Fibroblast of skin of left quadriceps (primary cell): ENCODE results near the gene GP1BB.
"Not testable (repeated sequence)": the region's sequence is repeated elsewhere in the genome, so short reads cannot be mapped to it uniquely, and the experiment has no call there.

Experiments used
- DNase-seq, 2 experiments: peaks; one replicate each; pipeline ENCODE4 v3.0.0-alpha.2; 2013; ENCODE audit warnings: low read depth in 2 of 2

The GP1BB gene

GRCh38 chr22:19714312-19715187, 8.8 kb upstream of the GP1BB start, which contains the start of gene SEPTIN5:
Gene SEPTIN5, plus strand, starts transcription at chr22:19714503. Its CDS starts 86 bp downstream, at chr22:19714589.
- DNase-seq, result no peak

DNA sequence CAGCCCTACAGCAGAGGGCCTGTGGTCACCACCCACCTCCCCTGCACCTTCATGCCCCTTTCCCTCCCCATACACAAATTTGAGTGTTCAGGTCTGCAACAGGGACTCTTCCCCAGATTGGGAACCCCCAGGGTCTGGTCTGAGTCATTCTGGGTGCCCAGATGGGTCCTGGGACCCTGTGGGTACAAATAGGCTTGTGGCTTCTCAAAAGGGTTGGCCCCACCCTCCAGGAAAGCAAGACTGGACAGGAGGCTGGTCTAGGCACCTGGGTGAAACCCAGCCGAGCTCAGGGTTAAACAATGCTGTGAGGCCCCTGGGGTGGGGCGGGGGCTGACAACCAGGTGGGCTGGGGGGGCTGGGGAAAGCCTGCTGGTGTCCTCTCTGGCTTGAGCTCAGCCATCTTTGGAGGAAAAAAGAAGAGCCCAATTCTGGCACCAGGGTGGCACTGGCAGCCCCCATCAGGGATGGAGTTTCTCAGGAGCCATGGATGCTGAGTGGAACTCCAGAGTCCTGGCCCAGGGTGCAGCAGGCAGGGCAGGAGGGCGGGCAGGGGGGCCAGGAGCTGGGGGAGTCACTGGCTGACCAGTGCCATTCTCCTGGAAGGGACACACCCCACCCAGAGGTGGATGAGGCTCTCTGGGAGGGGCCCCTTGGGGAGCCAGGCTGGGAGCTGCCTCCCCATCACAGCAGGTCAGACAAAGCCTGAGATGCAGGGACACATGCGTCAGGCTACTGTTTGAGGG, 8.0 kb upstream of the GP1BB start:
- DNase-seq, result no peak

DNA sequence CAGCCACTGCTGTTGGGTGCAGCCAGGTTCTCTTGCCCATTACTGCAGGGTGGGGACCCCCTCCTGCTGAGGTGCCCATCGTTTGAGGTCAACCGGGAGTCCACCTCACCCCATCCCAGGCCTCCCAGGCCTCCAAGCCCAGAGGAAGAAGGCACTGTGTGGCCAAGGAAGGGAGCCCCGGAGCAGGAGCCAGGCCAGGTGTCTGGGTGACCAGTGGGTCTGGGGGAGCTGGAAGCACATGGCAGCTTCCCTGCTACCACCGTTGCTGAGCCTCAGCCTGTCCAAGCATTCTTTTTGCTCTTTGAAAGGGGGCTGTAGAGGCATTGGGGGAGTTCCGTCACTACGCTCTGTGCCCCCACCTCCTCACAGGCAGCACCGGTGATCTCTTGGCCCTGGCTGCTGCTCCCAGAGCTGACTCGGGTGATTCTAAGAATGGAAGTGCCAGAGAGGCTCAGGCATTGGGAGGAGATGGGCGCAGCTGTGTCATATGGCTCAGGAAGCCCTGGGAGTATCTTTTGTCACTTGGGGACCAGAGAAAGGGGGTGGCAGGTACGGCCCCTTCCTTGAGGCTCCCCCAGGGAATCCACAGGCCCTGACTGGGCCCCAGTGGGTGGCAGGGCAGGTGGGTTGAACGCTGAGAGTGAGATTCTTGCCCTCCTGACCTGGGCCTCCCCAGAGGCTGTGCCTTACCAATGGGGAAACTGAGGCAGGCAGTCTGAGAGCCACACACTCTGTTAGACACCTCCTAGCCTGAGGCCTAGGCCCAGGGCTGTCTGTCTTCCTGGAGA, 7.1 kb upstream of the GP1BB start:
- DNase-seq, result no peak

DNA sequence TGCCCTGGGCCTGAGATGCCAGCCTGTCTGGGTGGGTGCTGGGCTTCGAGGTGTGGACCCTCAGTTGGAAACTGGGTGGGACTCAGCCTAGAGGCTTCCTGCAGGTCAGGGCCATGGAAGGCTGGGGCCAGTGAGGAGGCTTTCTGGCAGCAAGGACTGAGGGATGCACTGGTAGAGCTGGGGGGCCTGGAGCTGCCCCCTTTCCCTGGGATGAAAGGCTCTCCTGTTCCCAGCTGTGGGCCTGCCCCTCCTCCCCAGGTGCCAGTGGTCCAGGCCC, 6.6 kb upstream of the GP1BB start:
- DNase-seq, result no peak

DNA sequence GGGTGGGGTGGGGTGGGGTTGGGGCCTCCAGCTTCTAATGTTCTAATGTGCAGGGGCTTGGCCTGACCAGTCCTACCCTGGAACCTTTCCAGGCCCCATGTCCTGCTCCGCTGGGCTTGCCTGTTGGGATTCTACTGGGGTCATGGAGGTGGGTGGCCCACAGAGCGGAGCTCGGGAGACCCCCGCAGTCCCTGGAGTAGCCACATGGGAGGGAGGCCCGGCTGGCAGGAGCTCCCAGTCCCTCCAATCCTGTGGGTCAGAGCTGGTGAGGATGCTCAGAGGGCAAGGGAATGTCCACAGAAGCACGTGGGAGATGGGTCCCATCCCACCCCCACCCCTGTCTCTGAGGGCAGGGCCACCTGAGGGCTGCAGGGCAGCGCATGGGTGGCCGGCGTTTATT, 6.2 kb upstream of the GP1BB start:
- no peak for DNase-seq

- DNase-seq, result peak; percentile 26 to 29
These were observed 5.5 kb upstream of the GP1BB start for GRCh38 chr22:19717691-19718455.

DNA sequence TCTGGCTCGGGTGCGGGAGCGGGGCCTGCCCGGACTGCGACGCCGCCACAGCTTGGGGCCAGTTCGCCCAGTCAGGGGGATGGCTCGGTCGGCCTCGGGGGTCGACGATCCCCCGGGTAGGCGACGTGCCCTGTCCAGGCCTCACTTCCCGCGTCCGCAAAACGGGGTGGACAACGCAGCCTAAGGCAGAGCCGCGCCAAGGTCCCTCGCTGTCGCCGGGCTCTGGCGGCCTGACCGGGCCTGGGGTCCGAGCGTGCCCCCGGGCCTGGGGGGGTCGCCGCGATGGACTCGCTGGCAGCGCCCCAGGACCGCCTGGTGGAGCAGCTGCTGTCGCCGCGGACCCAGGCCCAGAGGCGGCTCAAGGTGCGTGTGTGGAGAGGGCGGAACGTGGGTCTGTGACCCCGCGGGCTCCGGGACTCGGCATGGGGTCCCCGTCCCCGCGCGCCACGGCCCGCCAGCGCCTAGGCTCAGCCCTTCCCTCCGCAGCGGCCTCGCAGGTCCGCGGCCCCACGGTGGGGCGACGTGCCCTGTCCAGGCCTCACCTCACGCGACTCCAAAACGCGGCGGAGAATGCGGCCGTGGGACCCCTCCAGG, 4.8 kb upstream of the GP1BB start:
- DNase-seq, result no peak

- no peak for DNase-seq
These were observed 4.3 kb upstream of the GP1BB start for GRCh38 chr22:19719050-19719482.

DNA sequence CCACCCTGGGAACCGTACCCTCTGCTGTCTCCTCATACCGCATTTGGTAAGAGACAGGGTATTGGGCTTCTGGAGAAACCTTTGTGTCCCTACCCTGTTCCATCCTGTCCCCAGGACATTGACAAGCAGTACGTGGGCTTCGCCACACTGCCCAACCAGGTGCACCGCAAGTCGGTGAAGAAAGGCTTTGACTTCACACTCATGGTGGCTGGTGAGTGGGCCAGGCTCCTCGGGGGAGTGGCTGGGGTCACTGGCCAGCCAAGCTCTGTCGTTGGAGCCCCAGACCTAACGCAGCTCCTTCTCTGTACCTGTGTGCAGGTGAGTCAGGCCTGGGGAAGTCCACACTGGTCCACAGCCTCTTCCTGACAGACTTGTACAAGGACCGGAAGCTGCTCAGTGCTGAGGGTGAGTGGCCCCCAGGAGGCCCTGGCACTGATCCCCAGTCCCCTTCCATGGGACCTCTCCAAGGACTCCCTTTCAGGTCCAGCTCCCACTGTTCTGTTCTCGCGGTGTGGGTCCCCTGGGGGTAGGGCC, 3.8 kb upstream of the GP1BB start:
- DNase-seq, result no peak

DNA sequence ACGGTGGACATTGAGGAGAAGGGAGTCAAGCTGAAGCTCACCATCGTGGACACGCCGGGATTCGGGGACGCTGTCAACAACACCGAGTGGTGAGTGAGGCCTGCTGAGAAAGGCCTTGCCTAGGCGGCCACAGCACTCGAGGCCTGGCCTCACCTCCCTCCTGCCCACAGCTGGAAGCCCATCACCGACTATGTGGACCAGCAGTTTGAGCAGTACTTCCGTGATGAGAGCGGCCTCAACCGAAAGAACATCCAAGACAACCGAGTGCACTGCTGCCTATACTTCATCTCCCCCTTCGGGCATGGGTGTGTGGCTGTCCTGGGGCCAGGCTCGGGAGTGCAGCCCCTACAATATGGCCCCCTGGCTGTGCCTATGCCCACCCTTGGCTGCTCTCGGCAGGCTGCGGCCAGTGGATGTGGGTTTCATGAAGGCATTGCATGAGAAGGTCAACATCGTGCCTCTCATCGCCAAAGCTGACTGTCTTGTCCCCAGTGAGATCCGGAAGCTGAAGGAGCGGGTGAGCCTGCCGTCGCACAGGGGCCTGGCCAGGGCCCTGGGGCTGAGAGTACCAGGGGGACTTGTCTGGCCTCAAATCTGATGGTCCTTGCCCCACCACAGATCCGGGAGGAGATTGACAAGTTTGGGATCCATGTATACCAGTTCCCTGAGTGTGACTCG, 3.0 kb upstream of the GP1BB start:
- no peak for DNase-seq

DNA sequence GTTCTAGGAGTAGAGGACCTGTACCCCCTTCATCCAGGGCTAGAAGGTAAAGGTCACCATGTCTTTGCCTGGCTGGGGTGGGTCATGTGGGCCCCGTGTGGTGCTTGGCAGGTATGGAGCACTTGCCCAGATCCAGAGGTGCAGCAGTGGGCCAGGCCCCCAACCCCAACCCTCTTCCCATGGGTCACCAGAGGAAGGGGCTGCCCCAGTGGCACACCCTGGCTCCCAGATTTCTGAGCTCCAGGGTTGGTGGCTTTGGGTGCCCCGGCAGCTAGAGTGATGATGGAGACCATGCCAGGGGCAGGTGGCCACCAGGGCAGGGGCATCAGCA, 2.4 kb upstream of the GP1BB start:
- no peak for DNase-seq

DNA sequence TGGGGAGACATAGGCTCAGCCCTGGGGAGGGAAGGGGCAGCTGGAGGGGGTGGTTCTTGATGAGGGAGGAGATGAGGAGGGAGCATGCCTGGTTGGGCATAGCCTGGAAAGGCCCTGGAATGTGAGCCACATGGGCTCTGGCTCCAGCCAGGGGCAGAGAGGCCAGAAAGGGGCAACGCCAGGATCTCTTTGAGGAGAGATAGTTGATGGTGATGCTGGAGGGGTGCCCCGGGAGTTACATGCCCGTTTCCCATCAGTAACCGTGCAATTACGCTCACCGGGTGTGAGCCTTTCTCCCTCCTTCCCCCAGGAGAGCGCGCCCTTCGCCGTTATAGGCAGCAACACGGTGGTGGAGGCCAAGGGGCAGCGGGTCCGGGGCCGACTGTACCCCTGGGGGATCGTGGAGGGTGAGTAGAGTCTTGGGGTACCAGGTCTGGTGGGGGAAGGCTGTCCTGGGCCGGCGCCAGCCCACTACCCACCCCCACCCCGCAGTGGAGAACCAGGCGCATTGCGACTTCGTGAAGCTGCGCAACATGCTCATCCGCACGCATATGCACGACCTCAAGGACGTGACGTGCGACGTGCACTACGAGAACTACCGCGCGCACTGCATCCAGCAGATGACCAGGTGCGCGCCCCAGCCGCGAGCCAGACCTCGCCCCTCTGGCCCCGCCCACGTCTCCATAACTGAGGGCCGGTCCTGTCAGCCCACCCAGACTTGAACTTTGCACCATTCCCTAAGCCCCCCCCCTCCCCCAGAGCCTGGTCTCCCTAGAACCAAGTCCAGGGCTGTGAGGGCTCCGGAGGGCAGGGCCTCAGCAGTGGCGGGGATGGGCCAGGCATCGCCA, 1.8 kb upstream of the GP1BB start:
- no peak for DNase-seq

DNA sequence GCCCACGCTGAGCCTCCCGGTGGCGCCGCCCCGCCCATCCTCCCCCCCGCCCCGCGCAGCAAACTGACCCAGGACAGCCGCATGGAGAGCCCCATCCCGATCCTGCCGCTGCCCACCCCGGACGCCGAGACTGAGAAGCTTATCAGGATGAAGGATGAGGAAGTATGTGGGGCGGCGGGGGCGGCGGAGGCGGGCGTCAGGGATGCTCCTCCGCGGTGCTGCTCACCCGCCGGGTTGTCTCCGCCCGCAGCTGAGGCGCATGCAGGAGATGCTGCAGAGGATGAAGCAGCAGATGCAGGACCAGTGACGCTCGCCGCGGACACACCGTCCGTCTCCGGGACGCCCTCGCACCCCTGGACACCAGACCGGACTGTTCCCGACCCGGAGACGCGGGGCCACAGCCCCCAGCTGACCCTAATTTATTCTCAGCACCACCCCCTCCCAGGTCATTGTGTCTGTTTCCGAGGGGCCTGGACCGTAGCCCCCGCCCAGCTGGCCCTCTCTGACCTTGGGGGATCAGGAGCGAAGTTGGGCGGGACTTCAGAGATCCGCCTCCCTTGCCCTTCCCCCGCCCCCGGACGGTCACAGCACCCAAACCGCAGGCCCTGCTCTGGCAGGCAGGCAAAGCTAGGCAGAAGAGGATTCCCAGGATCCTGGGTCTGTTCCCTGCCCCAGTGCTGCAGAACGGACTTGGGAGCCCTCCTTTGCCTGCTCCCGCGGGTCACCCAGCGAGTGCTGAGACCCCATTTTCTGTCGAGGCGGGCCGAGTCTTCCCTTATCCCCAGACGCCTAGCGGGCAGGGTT, 959 bp upstream of the GP1BB start:
- DNase-seq, result no peak

GRCh38 chr22:19722982-19723231, 432 bp upstream of the GP1BB start:
- no peak for DNase-seq

- DNase-seq, result no peak
These were observed 866 bp downstream of the GP1BB start for GRCh38 chr22:19723983-19724827.

DNA sequence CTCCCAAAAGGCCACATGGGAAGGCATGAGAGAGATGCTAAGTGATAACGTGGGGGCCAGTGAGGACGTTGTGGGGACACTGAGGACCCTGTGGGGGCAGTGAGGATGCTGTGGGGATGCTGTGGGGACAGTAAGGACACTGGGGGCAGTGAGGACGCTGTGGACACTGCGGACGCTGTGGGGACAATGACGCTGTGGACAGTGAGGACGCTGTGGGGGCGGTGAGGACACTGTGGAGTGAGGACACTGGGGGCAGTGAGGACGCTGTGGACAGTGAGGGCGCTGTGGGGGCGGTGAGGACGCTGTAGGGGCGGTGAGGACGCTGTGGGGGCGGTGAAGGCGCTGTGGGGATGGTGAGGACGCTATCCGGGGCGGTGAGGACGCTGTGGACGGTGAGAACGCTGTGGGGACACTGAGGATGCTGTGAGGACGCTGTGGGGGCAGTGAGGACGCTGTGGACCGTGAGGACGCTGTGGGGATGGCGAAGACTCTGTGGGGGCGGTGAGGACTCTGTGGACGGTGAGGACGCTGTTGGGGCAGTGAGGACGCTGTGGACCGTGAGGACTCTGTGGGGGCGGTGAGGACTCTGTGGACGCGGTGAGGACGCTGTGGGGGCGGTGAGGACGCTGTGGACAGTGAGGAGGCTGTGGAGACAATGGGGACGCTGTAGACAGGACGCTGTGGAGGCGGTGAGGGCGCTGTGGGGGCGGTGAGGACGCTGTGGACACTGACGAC, 1.8 kb downstream of the GP1BB start:
- DNase-seq, result no peak

GRCh38 chr22:19726064-19726788, 2.9 kb downstream of the GP1BB start:
- DNase-seq, result not testable (repeated sequence)
